AG09319 (cell line): Measurements from ENCODE around the gene EIF4E3.

Source experiments
- DNase-seq: peaks from one replicate; pipeline ENCODE4 v3.0.0-alpha.2; 2010; ENCODE audit warnings: low read depth; ENCODE audit errors: extremely low read depth
- TF ChIP-seq, protein P1 (sequence below): IDR thresholded peaks from 2 replicates; pipeline ENCODE4 v1.5.1; 2011; ENCODE audit warnings: low read depth, mild to moderate bottlenecking, inconsistent platforms, low read length, moderate library complexity

The EIF4E3 gene

GRCh38 chr3:71754610-71755253, 29.5 kb upstream of the EIF4E3 start:
- no peak for DNase-seq

GRCh38 chr3:71753701-71754609, 28.8 kb upstream of the EIF4E3 start, which contains the start of gene GPR27:
TSS of gene GPR27 (plus strand) at chr3:71753855. CDS start at chr3:71754050, 195 bp downstream.
- DNase-seq = no peak
- TF ChIP-seq, protein P1, sequence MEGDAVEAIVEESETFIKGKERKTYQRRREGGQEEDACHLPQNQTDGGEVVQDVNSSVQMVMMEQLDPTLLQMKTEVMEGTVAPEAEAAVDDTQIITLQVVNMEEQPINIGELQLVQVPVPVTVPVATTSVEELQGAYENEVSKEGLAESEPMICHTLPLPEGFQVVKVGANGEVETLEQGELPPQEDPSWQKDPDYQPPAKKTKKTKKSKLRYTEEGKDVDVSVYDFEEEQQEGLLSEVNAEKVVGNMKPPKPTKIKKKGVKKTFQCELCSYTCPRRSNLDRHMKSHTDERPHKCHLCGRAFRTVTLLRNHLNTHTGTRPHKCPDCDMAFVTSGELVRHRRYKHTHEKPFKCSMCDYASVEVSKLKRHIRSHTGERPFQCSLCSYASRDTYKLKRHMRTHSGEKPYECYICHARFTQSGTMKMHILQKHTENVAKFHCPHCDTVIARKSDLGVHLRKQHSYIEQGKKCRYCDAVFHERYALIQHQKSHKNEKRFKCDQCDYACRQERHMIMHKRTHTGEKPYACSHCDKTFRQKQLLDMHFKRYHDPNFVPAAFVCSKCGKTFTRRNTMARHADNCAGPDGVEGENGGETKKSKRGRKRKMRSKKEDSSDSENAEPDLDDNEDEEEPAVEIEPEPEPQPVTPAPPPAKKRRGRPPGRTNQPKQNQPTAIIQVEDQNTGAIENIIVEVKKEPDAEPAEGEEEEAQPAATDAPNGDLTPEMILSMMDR = no peak

More at GRCh38 chr3:71754610-71755253, 29.5 kb upstream of the EIF4E3 start:
- TF ChIP-seq, protein P1 = no peak

DNA sequence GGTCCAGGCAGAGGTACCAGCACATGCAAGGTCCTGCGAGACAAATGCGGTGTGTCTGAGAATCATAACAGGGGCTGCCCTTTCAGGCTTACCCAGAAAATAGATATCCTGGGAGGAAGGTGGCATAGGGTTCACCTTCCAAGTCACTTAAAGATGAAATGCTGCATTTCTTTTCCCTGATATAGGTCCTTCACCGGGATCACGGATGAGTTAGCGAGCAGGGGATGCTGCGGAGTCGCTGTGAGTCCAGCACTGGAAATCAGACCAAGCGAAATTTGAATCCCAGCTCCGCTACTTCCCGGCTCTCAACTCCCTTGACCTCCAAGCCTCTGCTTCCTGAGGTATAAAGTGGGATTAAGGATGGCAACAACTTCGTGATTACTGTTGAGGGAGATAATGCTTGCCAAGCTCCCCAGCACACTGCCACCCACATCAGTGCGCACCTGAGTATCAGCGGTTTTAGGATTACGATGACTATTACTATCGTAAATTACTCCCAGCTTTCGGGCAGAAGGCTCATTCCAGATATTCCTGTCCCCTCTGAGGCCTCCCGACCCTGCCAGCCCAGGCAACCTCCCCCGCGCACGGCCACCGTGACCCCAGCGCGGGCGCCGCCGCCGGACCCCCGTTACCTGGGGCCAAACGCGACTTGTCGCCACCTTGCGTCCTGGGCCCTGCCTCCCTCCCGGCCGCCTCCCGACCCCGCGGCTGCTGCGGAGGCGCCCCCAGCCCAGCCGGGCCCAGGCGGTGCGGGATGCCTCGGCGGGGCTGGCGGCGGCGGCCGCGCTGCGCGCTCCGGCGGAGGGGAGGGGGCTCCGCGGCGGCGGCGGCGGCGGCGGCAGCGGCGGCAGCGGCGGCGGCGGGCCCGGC, 27.9 kb upstream of the EIF4E3 start:
- TF ChIP-seq, protein P1 = no peak
- no peak for DNase-seq

GRCh38 chr3:71751602-71752001, 26.4 kb upstream of the EIF4E3 start:
- TF ChIP-seq, protein P1 = no peak
- DNase-seq = no peak

- DNase-seq = no peak
- TF ChIP-seq, protein P1 = no peak
Measured at GRCh38 chr3:71744738-71745137, 19.5 kb upstream of the EIF4E3 start.

DNA sequence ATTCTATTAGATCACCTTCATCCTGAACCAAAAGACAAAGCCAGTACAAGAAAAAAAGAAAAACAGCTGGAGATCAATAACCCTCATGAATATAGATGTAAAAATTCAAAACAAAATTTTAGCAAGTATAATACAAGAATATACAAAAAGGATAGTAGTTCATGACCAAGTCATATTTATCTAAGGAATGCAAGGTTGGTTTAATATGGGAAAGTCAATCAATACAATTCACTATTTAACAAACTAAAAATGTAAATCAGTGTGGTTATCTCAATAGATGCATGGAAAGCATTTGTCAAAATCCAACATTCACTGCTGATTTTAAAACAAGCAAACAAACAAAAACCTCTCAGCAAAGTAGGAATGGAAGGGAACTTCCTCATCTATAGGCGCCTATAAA, 17.4 kb upstream of the EIF4E3 start:
- DNase-seq = no peak
- TF ChIP-seq, protein P1 = no peak
